Right lobe of liver (tissue), 6 donors: Measurements from ENCODE around the gene RARB. TPM values are rescaled to one million over a fixed set of nuclear protein-coding genes. Genes with fewer than 3 reads are reported as not detected.
A peak's percentile ranks its signal among the peaks of the same experiment; 100 is the strongest.

Experiments
- ATAC-seq, 4 donors: fragments of 200-7000 bp; cut with Tn5 transposase; one replicate each; pipeline ENCODE4 v1.9.1; 2020; ENCODE audit warnings: mild to moderate bottlenecking in 4 of 4, moderate library complexity in 4 of 4
- DNase-seq, 3 donors: peaks; one replicate each; pipeline ENCODE4 v3.0.0-alpha.2; 2020
- H3K27ac ChIP-seq, 3 donors: fragments of 200-600 bp; one replicate each; pipeline ENCODE4 v1.8.0; 2022
- H3K27me3 ChIP-seq, 2 donors: fragments of 200-600 bp; one replicate each; pipeline ENCODE4 v1.8.0; 2022
- H3K36me3 ChIP-seq, 4 donors: fragments of 200-600 bp; sonication (generic) in 1 of 4; one replicate each; pipeline versions ENCODE4 v1.5.1 to v1.8.0; 2017 to 2022; ENCODE audit warnings: control low read depth in 1 of 4
- H3K4me1 ChIP-seq, 4 donors: fragments of 200-600 bp; sonication (generic) in 1 of 4; one replicate each; pipeline versions ENCODE4 v1.5.1 to v1.8.0; 2017 to 2022; ENCODE audit warnings: control low read depth in 1 of 4
- H3K4me3 ChIP-seq, 3 donors: fragments of 200-600 bp; one replicate each; pipeline ENCODE4 v1.8.0; 2022
- H3K9me3 ChIP-seq, 4 donors: fragments of 200-600 bp; sonication (generic) in 1 of 4; one replicate each; pipeline versions ENCODE4 v1.5.1 to v1.8.0; 2017 to 2022; ENCODE audit warnings: control low read depth in 1 of 4
- CTCF ChIP-seq, 4 donors: fragments of 200-600 bp in 3 of 4; fragments of 450-650 bp in 1 of 4; IDR thresholded peaks; one replicate each; pipeline versions ENCODE4 v1.5.1 to v1.8.0; 2016 to 2022; ENCODE audit warnings: antibody characterized with exemption in 4 of 4, mild to moderate bottlenecking in 2 of 4
- POLR2A ChIP-seq: fragments of 450-650 bp; IDR thresholded peaks from one replicate; pipeline ENCODE4 v1.6.1; 2017; ENCODE audit warnings: antibody characterized with exemption, mild to moderate bottlenecking
- WGBS: methylation state at CpG from one replicate; pipeline ENCODE4 v1.1.6; 2018; ENCODE audit warnings: low coverage, low lambda C conversion rate; ENCODE audit not compliant: insufficient coverage; ENCODE audit errors: missing lambda C conversion rate; 5-methylcytosine and 5-hydroxymethylcytosine counted together
- intact Hi-C, 2 donors: fragments of 100-400 bp; cut with DNase I; formaldehyde crosslinking; loops; one replicate each; pipeline versions ENCODE4 v1.11.2 to v1.14.1; 2022
- total RNA-seq, 6 experiments: library from RNA; depleted of rRNA in 2 of 6; stranded (reverse); fragments of >200 nt in 2 of 6; fragmentation: NEBNext Ultra II Directional in 3 of 6; extraction: Animal tissue kit (Norgen Biotek cat#: 25700) in 3 of 6; gene quantifications; one replicate each; pipeline versions ENCODE4 v1.1.0 to v1.2.4, GENCODE V29; 2016 to 2023
- donor health status: DM: no; HTN: yes; CAD: no.
- donor health status: DM: no; HTN: no; CAD: no.
- donor health status: DM: no; HTN: no; CAD: no.
- donor health status: DM: no; HTN: yes; CAD: no.
- donor health status: DM: no; HTN: yes; CAD: no.

The RARB gene
- total RNA-seq, 6 experiments from 2014 or later = 1.2 to 2.8 (median 2.1) TPM

- TF ChIP-seq POLR2A (no peak), CTCF (IDR thresholded peaks at IDR 0.05) (no peak)
- DNase-seq (no peak), ATAC-seq (no peak)
- WGBS = 65% methylated on average over 4 of the region's 4 CpGs
- Histone ChIP-seq H3K27ac (no peak overlapping the region), H3K9me3 (no peaks in the 10 kb centered on the region), H3K4me3 (no peak overlapping the region), H3K27me3 (no peaks in the 10 kb centered on the region), H3K4me1 (no peaks in the 10 kb centered on the region), H3K36me3 (no peaks in the 10 kb centered on the region)
- intact Hi-C loops = no loop called here
These were observed 23.5 kb upstream of the RARB start for GRCh38 chr3:25404569-25404968.

GRCh38 chr3:25405335-25405734 is 22.7 kb upstream of the RARB start:
- WGBS = 63% methylated on average over 1 of the region's 1 CpG
- ATAC-seq = no peak

GRCh38 chr3:25410703-25411102 is 17.4 kb upstream of the RARB start:
- no peaks in the 10 kb centered on the region for H3K36me3 ChIP-seq
- H3K27me3 ChIP-seq = no peaks in the 10 kb centered on the region
- no peak for TF ChIP-seq CTCF (IDR thresholded peaks at IDR 0.05)
- no peak for TF ChIP-seq POLR2A
- no peak overlapping the region for H3K4me3 ChIP-seq
- no peaks in the 10 kb centered on the region for H3K9me3 ChIP-seq
- no peak for DNase-seq
- intact Hi-C loops = no loop called here
- WGBS = 56% methylated on average over 4 of the region's 4 CpGs
- H3K27ac ChIP-seq = no peak overlapping the region
- no peaks in the 10 kb centered on the region for H3K4me1 ChIP-seq
- ATAC-seq = peak in 1 of 4 donors; percentile 79

More at GRCh38 chr3:25405335-25405734, 22.7 kb upstream of the RARB start:
- TF ChIP-seq POLR2A = no peak
- TF ChIP-seq CTCF (IDR thresholded peaks at IDR 0.05) = no peak
- DNase-seq = no peak
- H3K9me3 ChIP-seq = no peaks in the 10 kb centered on the region
- no peaks in the 10 kb centered on the region for H3K27me3 ChIP-seq
- H3K36me3 ChIP-seq = no peaks in the 10 kb centered on the region
- H3K4me1 ChIP-seq = no peaks in the 10 kb centered on the region
- intact Hi-C loops = no loop called here
- H3K27ac ChIP-seq = no peak overlapping the region
- H3K4me3 ChIP-seq = no peak overlapping the region

- Histone ChIP-seq H3K4me1 (no peaks in the 10 kb centered on the region), H3K27ac (no peak overlapping the region), H3K9me3 (no peaks in the 10 kb centered on the region), H3K27me3 (no peaks in the 10 kb centered on the region), H3K36me3 (no peaks in the 10 kb centered on the region), H3K4me3 (no peak overlapping the region)
- no peak for ATAC-seq
- no peak for TF ChIP-seq POLR2A
- TF ChIP-seq CTCF (IDR thresholded peaks at IDR 0.05) = no peak
- intact Hi-C loops = no loop called here
- no peak for DNase-seq
These were observed 15.8 kb upstream of the RARB start for GRCh38 chr3:25412269-25412668.

GRCh38 chr3:25416176-25416575 is 11.9 kb upstream of the RARB start:
- Histone ChIP-seq H3K27ac (no peak overlapping the region), H3K36me3 (no peaks in the 10 kb centered on the region), H3K4me3 (no peak overlapping the region), H3K9me3 (no peaks in the 10 kb centered on the region), H3K4me1 (peaks cover 0 to under 1% (median 0%) of the 10 kb centered on the region in 4 donors), H3K27me3 (no peaks in the 10 kb centered on the region)
- WGBS = 89% methylated on average over 5 of the region's 6 CpGs
- ATAC-seq (no peak), DNase-seq (no peak)
- intact Hi-C loops = no loop called here
- TF ChIP-seq CTCF (IDR thresholded peaks at IDR 0.05) = no peak
- TF ChIP-seq POLR2A = no peak
